PC-3 (cell line): Measurements from ENCODE around the gene FGF11. TPM values are rescaled to one million over a fixed set of nuclear protein-coding genes. Genes with fewer than 3 reads are reported as not detected.

Experiments used
- ATAC-seq: fragments of 200-7000 bp; cut with Tn5 transposase; 2 replicates; pipeline ENCODE4 v1.9.1; 2020; ENCODE audit warnings: mild to moderate bottlenecking, moderate library complexity
- BruUV-seq: library from RNA; stranded (reverse); fragments of 400-500 nt; replicated peaks from 2 replicates; lab custom pipeline; 2021; lab: Mats Ljungman, UMichigan
- CTCF ChIA-PET: fragments of 300-600 bp; sonication (Branson Sonifier 250); formaldehyde crosslinking; loops from one replicate; lab custom pipeline; 2022; ENCODE audit warnings: antibody characterized with exemption; lab: Charles Lee
- POLR2A ChIA-PET: fragments of 300-600 bp; sonication (Branson Sonifier 250); formaldehyde crosslinking; loops from one replicate; lab custom pipeline; 2022; ENCODE audit warnings: antibody characterized with exemption; ENCODE audit not compliant: unreplicated experiment; lab: Charles Lee
- DNase-seq: peaks from one replicate; pipeline ENCODE4 v3.0.0-alpha.2; 2015
- H2AFZ ChIP-seq: fragments of 300-600 bp; sonication (generic); 2 replicates; pipeline ENCODE4 v1.6.0; 2016; ENCODE audit warnings: antibody characterized with exemption, low read length
- H3F3A ChIP-seq: fragments of 300-600 bp; sonication (generic); one replicate; pipeline ENCODE4 v1.6.0; 2017; ENCODE audit warnings: antibody characterized with exemption, low read length, control low read depth, mild to moderate bottlenecking; ENCODE audit not compliant: unreplicated experiment
- H3K27ac ChIP-seq: fragments of 300-600 bp; sonication (generic); 2 replicates; pipeline ENCODE4 v1.5.1; 2016; ENCODE audit warnings: mild to moderate bottlenecking, low read length
- H3K27me3 ChIP-seq: fragments of 300-600 bp; sonication (generic); 2 replicates; pipeline ENCODE4 v1.6.1; 2016; ENCODE audit warnings: low read length, mixed read lengths
- H3K36me3 ChIP-seq: fragments of 300-600 bp; sonication (generic); 2 replicates; pipeline ENCODE4 v1.6.1; 2016; ENCODE audit warnings: low read depth, mixed run types, low read length, mixed read lengths
- H3K4me1 ChIP-seq: fragments of 300-600 bp; sonication (generic); 2 replicates; pipeline ENCODE4 v1.5.1; 2016; ENCODE audit warnings: low read length; ENCODE audit not compliant: insufficient read depth
- H3K4me2 ChIP-seq: fragments of 300-600 bp; sonication (generic); 2 replicates; pipeline ENCODE4 v1.6.0; 2016; ENCODE audit warnings: low read length
- H3K4me3 ChIP-seq: fragments of 300-600 bp; sonication (generic); 2 replicates; pipeline ENCODE4 v1.5.1; 2016; ENCODE audit warnings: mild to moderate bottlenecking, low read length, mixed read lengths
- H3K79me2 ChIP-seq: fragments of 300-600 bp; sonication (generic); 2 replicates; pipeline ENCODE4 v1.6.1; 2017; ENCODE audit warnings: low read length, mixed read lengths
- H3K9ac ChIP-seq: fragments of 300-600 bp; sonication (generic); 2 replicates; pipeline ENCODE4 v1.6.0; 2016; ENCODE audit warnings: mild to moderate bottlenecking, low read length
- H3K9me2 ChIP-seq: fragments of 300-600 bp; sonication (generic); replicated peaks from 2 replicates; pipeline ENCODE4 v1.6.1; 2016; ENCODE audit warnings: mixed run types, low read length, mixed read lengths
- H3K9me3 ChIP-seq: fragments of 300-600 bp; sonication (generic); 2 replicates; pipeline ENCODE4 v1.6.1; 2016; ENCODE audit warnings: low read length, mixed read lengths
- H4K20me1 ChIP-seq: fragments of 300-600 bp; sonication (generic); 2 replicates; pipeline ENCODE4 v1.6.1; 2016; ENCODE audit warnings: low read length, mixed read lengths
- CTCF ChIP-seq: fragments of 300-600 bp; sonication (generic); conservative IDR thresholded peaks from 2 replicates; pipeline ENCODE4 v1.5.1; 2017; ENCODE audit warnings: antibody characterized with exemption, low read depth, mild to moderate bottlenecking, low read length
- EZH2 ChIP-seq: fragments of 300-600 bp; sonication (generic); IDR thresholded peaks from one replicate; pipeline ENCODE4 v1.6.1; 2017; ENCODE audit warnings: antibody characterized with exemption, mild to moderate bottlenecking, low read length; ENCODE audit not compliant: unreplicated experiment
- EZH2phosphoT487 ChIP-seq: fragments of 300-600 bp; sonication (generic); IDR thresholded peaks from 2 replicates; pipeline ENCODE4 v1.6.1; 2018; ENCODE audit warnings: mild to moderate bottlenecking, antibody characterized with exemption, low read length, borderline replicate concordance
- intact Hi-C: fragments of 100-400 bp; cut with micrococcal nuclease; formaldehyde crosslinking; loops from 2 replicates; pipeline ENCODE4 v1.9.0; 2023
- total RNA-seq: library from RNA; depleted of rRNA; stranded (reverse); fragments of >200 nt; gene quantifications from 2 replicates; pipeline ENCODE4 v1.2.3, GENCODE V29; 2014

The FGF11 gene
- total RNA-seq, 1 experiment from 2014 or later: 0.69 TPM

- POLR2A ChIA-PET: no interaction called here
- BruUV-seq: no TSS peak
Observed at GRCh38 chr17:7391307-7391706, 48.0 kb upstream of the FGF11 start.

GRCh38 chr17:7392696-7393612 is 46.4 kb upstream of the FGF11 start:
- H3K27me3 ChIP-seq: no peaks in the 10 kb centered on the region
- H3F3A ChIP-seq: no peaks in the 10 kb centered on the region
- H3K9me3 ChIP-seq: no peaks in the 10 kb centered on the region
- H3K79me2 ChIP-seq: peaks cover 16% of the 10 kb centered on the region
- peak overlapping the region; percentile 91 for H3K4me3 ChIP-seq
- intact Hi-C loops: no loop called here
- peak overlapping the region; percentile 93 for H3K4me2 ChIP-seq
- H3K27ac ChIP-seq: no peak overlapping the region
- BruUV-seq: no TSS peak
- DNase-seq (no peak), ATAC-seq (no peak)
- no peaks in the 10 kb centered on the region for H3K9me2 ChIP-seq
- ChIA-PET CTCF (no interaction called here), POLR2A (no interaction called here)
- H3K4me1 ChIP-seq: peaks cover 4% of the 10 kb centered on the region; the same call in 1 of the 2 replicates
- TF ChIP-seq EZH2phosphoT487 (no peak), EZH2 (no peak), CTCF (no peak)
- peak overlapping the region; percentile 76 for H3K9ac ChIP-seq
- H4K20me1 ChIP-seq: no peaks in the 10 kb centered on the region
- H2AFZ ChIP-seq: no peak overlapping the region
- no peaks in the 10 kb centered on the region; the same call in 1 of the 2 replicates for H3K36me3 ChIP-seq

More at GRCh38 chr17:7391307-7391706, 48.0 kb upstream of the FGF11 start:
- intact Hi-C loops: no loop called here
- Histone ChIP-seq H3K4me3 (no peak overlapping the region), H3K36me3 (no peaks in the 10 kb centered on the region; the same call in 1 of the 2 replicates), H3K79me2 (peaks cover 16% of the 10 kb centered on the region), H3K4me2 (no peak overlapping the region), H3K9me3 (no peaks in the 10 kb centered on the region), H3K4me1 (peaks cover 4% of the 10 kb centered on the region; the same call in 1 of the 2 replicates), H2AFZ (no peak overlapping the region), H3K27me3 (no peaks in the 10 kb centered on the region), H3K9ac (no peak overlapping the region), H3K27ac (no peak overlapping the region), H3F3A (no peaks in the 10 kb centered on the region), H4K20me1 (no peaks in the 10 kb centered on the region), H3K9me2 (no peaks in the 10 kb centered on the region)
- DNase-seq: no peak
- CTCF ChIA-PET: no interaction called here
- TF ChIP-seq CTCF (no peak), EZH2phosphoT487 (no peak), EZH2 (no peak)
- ATAC-seq: no peak
